ENCODE data around the gene GZF1. TPM values are rescaled to one million over a fixed set of nuclear protein-coding genes. Genes with fewer than 3 reads are reported as not detected.

Gene GZF1
- total and polyA plus RNA-seq, 2 donors from 2014 or later: 7.7 to 14.1 TPM

DNA sequence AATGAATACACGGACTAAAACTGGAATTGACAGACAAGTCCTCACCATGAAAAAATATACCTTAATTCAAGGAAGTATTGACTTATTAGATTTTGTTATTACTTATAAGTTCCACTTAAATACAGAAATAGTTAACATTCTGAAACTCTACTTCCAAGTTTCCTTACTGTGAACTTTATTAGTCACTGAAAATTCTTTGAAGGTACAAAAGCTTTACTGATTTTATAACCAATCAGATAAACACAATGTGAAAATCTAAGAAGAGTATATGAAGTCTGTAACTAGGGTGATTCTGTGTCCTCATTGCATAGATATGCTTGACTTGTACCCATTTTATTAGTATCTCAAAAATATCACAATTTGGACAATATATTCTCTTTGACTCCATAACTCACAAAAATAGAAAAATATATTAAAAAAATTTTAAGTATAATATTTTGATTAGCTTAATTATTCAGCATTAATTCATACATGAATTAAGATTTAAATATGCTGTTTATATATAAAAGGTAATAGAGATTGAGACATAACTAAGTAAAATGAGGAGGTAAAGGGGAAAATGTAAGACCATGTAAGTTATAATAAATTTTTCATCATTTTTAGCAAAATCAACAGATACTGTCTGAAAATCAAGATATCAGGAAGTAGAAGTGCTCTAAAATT lies 52.7 kb downstream of the GZF1 start:
- no peak overlapping the region for H3K4me3 ChIP-seq (ENCODE audit: low read length in 3 of 3)
- H3K4me1 ChIP-seq (ENCODE audit: control insufficient read depth in 2 of 3, insufficient read depth in 2 of 3, low read depth in 1 of 3, low read length in 3 of 3): peaks cover 0 to 14% (median 13%) of the 10 kb centered on the region in 3 donors
- H3K9me3 ChIP-seq (ENCODE audit: control insufficient read depth in 2 of 3, insufficient read depth in 1 of 3, low read length in 3 of 3): no peaks in the 10 kb centered on the region
- DNase-seq (no peak), FAIRE-seq (peak; percentile 91)
- H3K27me3 ChIP-seq (ENCODE audit: control insufficient read depth, insufficient read depth, low read length): no peaks in the 10 kb centered on the region
- H3K27ac ChIP-seq (ENCODE audit: low read depth in 2 of 2, low read length in 2 of 2): no peak overlapping the region
- TF ChIP-seq, protein P1, sequence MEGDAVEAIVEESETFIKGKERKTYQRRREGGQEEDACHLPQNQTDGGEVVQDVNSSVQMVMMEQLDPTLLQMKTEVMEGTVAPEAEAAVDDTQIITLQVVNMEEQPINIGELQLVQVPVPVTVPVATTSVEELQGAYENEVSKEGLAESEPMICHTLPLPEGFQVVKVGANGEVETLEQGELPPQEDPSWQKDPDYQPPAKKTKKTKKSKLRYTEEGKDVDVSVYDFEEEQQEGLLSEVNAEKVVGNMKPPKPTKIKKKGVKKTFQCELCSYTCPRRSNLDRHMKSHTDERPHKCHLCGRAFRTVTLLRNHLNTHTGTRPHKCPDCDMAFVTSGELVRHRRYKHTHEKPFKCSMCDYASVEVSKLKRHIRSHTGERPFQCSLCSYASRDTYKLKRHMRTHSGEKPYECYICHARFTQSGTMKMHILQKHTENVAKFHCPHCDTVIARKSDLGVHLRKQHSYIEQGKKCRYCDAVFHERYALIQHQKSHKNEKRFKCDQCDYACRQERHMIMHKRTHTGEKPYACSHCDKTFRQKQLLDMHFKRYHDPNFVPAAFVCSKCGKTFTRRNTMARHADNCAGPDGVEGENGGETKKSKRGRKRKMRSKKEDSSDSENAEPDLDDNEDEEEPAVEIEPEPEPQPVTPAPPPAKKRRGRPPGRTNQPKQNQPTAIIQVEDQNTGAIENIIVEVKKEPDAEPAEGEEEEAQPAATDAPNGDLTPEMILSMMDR (IDR thresholded peaks at IDR 0.05; ENCODE audit: borderline replicate concordance, extremely low read depth, insufficient read depth): no peak
- intact Hi-C loops (cut with DNase I): no loop called here
- no peak overlapping the region for H3K9ac ChIP-seq (ENCODE audit: low read length in 3 of 3)
- no peaks in the 10 kb centered on the region for H3K36me3 ChIP-seq (ENCODE audit: control insufficient read depth in 2 of 3, insufficient read depth in 3 of 3, low read length in 3 of 3)

DNA sequence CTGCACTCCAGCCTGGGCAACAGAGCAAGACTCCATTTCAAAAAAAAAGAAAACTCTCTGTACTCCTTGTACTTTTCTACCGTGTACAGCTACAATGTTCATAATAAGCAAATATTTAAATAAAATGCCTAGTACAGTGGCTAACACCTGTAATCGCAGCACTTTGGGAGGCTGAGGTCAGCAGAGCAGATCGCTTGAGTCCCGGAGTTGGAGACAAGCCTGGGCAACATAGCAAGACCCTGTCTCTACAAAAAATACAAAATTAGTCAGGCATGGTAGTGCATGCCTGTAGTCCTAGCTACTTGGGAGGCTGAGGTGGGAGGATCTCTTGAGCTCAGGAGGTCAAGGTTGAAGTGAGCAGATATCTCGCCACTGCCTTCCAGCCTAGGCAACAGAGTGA lies 53.6 kb downstream of the GZF1 start:
- Histone ChIP-seq H3K27ac (ENCODE audit: low read depth in 2 of 2, low read length in 2 of 2) (no peak overlapping the region), H3K4me1 (ENCODE audit: control insufficient read depth in 2 of 3, insufficient read depth in 2 of 3, low read depth in 1 of 3, low read length in 3 of 3) (peaks cover 0 to 13% (median 13%) of the 10 kb centered on the region in 3 donors), H3K4me3 (ENCODE audit: low read length in 3 of 3) (no peak overlapping the region), H3K27me3 (ENCODE audit: control insufficient read depth, insufficient read depth, low read length) (no peaks in the 10 kb centered on the region), H3K36me3 (ENCODE audit: control insufficient read depth in 2 of 3, insufficient read depth in 3 of 3, low read length in 3 of 3) (no peaks in the 10 kb centered on the region), H3K9ac (ENCODE audit: low read length in 3 of 3) (no peak overlapping the region), H3K9me3 (ENCODE audit: control insufficient read depth in 2 of 3, insufficient read depth in 1 of 3, low read length in 3 of 3) (no peaks in the 10 kb centered on the region)
- TF ChIP-seq, protein P1 (IDR thresholded peaks at IDR 0.05; ENCODE audit: borderline replicate concordance, extremely low read depth, insufficient read depth): no peak
- FAIRE-seq (no peak), DNase-seq (no peak)
- intact Hi-C loops (cut with DNase I): no loop called here

DNA sequence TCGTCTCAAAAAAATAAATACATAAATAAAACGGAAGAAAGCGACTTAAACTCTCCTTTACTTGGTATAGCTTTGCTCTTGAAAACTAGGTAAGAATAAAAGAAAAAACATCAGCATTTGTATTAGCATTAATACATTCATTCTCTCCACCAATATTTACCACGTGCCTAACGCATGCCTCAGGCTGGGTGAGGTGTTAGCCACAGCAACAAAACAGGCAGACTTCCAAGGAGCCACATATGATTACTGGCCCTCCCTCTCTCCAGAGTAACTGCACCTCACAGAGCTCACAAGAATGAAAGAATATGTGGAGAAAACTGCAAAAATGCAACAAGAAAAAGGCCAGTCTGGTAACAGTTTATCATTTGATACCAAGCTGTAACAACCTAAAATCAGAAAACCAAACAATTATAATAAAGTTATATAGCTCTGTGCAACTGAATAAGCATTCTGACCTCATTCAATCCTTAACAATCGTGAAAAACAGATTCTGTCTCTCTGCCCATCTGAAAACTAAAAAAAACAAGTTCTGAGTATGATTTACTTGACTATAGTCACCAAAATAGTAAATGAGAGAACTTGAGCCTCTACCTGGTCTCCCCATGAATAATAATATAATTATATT lies 54.1 kb downstream of the GZF1 start:
- Histone ChIP-seq H3K27me3 (ENCODE audit: control insufficient read depth, insufficient read depth, low read length) (no peaks in the 10 kb centered on the region), H3K36me3 (ENCODE audit: control insufficient read depth in 2 of 3, insufficient read depth in 3 of 3, low read length in 3 of 3) (no peaks in the 10 kb centered on the region), H3K4me1 (ENCODE audit: control insufficient read depth in 2 of 3, insufficient read depth in 2 of 3, low read depth in 1 of 3, low read length in 3 of 3) (peaks cover 0 to 13% (median 13%) of the 10 kb centered on the region in 3 donors), H3K27ac (ENCODE audit: low read depth in 2 of 2, low read length in 2 of 2) (no peak overlapping the region), H3K9ac (ENCODE audit: low read length in 3 of 3) (no peak overlapping the region), H3K4me3 (ENCODE audit: low read length in 3 of 3) (no peak overlapping the region), H3K9me3 (ENCODE audit: control insufficient read depth in 2 of 3, insufficient read depth in 1 of 3, low read length in 3 of 3) (no peaks in the 10 kb centered on the region)
- no peak for DNase-seq
- TF ChIP-seq, protein P1 (IDR thresholded peaks at IDR 0.05; ENCODE audit: borderline replicate concordance, extremely low read depth, insufficient read depth): no peak
- intact Hi-C loops (cut with DNase I): no loop called here
- no peak for FAIRE-seq

All from kidney (tissue), 14 donors.